OCI-LY3 (cell line): Measurements from ENCODE around the gene PEPD.

Experiments
- H2AFZ ChIP-seq: fragments of 200-600, 300-600 bp; shearing (Covaris generic); 2 replicates; pipeline ENCODE4 v1.6.0; 2014; ENCODE audit warnings: antibody characterized with exemption, low read depth, low read length
- H3K27ac ChIP-seq: fragments of 200-600, 300-600 bp; sonication (generic); 2 replicates; pipeline ENCODE4 v1.5.1; 2014; ENCODE audit warnings: mild to moderate bottlenecking, low read length, moderate library complexity, mixed read lengths
- H3K27me3 ChIP-seq: fragments of 200-600, 300-600 bp; sonication (generic); 2 replicates; pipeline ENCODE4 v1.6.1; 2014; ENCODE audit warnings: low read depth, low read length, mixed read lengths
- H3K36me3 ChIP-seq: fragments of 200-600, 300-600 bp; sonication (generic); replicated peaks from 2 replicates; pipeline ENCODE3; 2014; ENCODE audit warnings: low read depth, low read length, mixed read lengths
- H3K4me1 ChIP-seq: fragments of 300-600, 200-600 bp; sonication (generic); 2 replicates; pipeline ENCODE4 v1.6.1; 2014; ENCODE audit warnings: low read length, mixed read lengths
- H3K4me2 ChIP-seq: fragments of 200-600, 300-600 bp; sonication (generic); 2 replicates; pipeline ENCODE4 v1.6.1; 2014; ENCODE audit warnings: low read length, mixed read lengths
- H3K4me3 ChIP-seq: fragments of 300-600, 200-600 bp; sonication (generic); 2 replicates; pipeline ENCODE4 v1.5.1; 2014; ENCODE audit warnings: antibody characterized with exemption, mild to moderate bottlenecking, low read length, moderate library complexity
- H3K79me2 ChIP-seq: fragments of 300-600, 200-600 bp; shearing (Covaris generic); 2 replicates; pipeline ENCODE4 v1.6.1; 2014; ENCODE audit warnings: mild to moderate bottlenecking, low read length, mixed read lengths
- H3K9ac ChIP-seq: fragments of 300-600, 200-600 bp; shearing (Covaris generic); 2 replicates; pipeline ENCODE4 v1.6.0; 2014; ENCODE audit warnings: mild to moderate bottlenecking, low read length, moderate library complexity
- H3K9me3 ChIP-seq: fragments of 200-600, 300-600 bp; shearing (Covaris generic); 2 replicates; pipeline ENCODE4 v1.6.1; 2014; ENCODE audit warnings: low read length, mixed read lengths; ENCODE audit not compliant: insufficient read depth
- H4K20me1 ChIP-seq: fragments of 200-600, 300-600 bp; sonication (generic); 2 replicates; pipeline ENCODE4 v1.6.1; 2016; ENCODE audit warnings: low read length, mixed read lengths; ENCODE audit not compliant: insufficient read depth
- CTCF ChIP-seq: fragments of 200-600, 300-600 bp; sonication (generic); IDR thresholded peaks from 2 replicates; pipeline ENCODE4 v1.5.1; 2014; ENCODE audit warnings: antibody characterized with exemption, low read length, low read depth
- EZH2phosphoT487 ChIP-seq: fragments of 200-600 bp; shearing (Covaris generic); IDR thresholded peaks from 2 replicates; pipeline ENCODE4 v1.6.1; 2018; ENCODE audit warnings: antibody characterized with exemption, mixed run types, low read depth

PEPD gene

GRCh38 chr19:33499248-33499647 is 22.3 kb downstream of the PEPD start:
- H3K9ac ChIP-seq = no peak overlapping the region
- H2AFZ ChIP-seq = no peak overlapping the region
- TF ChIP-seq CTCF = no peak
- TF ChIP-seq EZH2phosphoT487 = no peak
- H3K79me2 ChIP-seq = no peaks in the 10 kb centered on the region
- H3K27me3 ChIP-seq = no peaks in the 10 kb centered on the region
- H3K4me3 ChIP-seq = no peak overlapping the region
- no peaks in the 10 kb centered on the region for H3K4me1 ChIP-seq
- H3K27ac ChIP-seq = no peak overlapping the region
- H3K4me2 ChIP-seq = no peak overlapping the region
- no peaks in the 10 kb centered on the region for H4K20me1 ChIP-seq
- H3K36me3 ChIP-seq = no peaks in the 10 kb centered on the region
- H3K9me3 ChIP-seq = no peaks in the 10 kb centered on the region

- no peak overlapping the region for H3K4me3 ChIP-seq
- no peaks in the 10 kb centered on the region for H3K79me2 ChIP-seq
- no peak overlapping the region for H3K27ac ChIP-seq
- H3K4me1 ChIP-seq = no peaks in the 10 kb centered on the region
- no peak overlapping the region for H3K4me2 ChIP-seq
- no peak overlapping the region for H3K9ac ChIP-seq
- no peaks in the 10 kb centered on the region for H4K20me1 ChIP-seq
- no peaks in the 10 kb centered on the region for H3K27me3 ChIP-seq
- TF ChIP-seq CTCF = no peak
- TF ChIP-seq EZH2phosphoT487 = no peak
- no peaks in the 10 kb centered on the region for H3K36me3 ChIP-seq
- H2AFZ ChIP-seq = no peak overlapping the region
- H3K9me3 ChIP-seq = no peaks in the 10 kb centered on the region
Observed at GRCh38 chr19:33498391-33499000, 23.1 kb downstream of the PEPD start.

- H3K4me3 ChIP-seq = no peak overlapping the region
- H3K27ac ChIP-seq = no peak overlapping the region
- no peak overlapping the region for H3K4me2 ChIP-seq
- H3K9ac ChIP-seq = no peak overlapping the region
- no peaks in the 10 kb centered on the region for H3K36me3 ChIP-seq
- H3K9me3 ChIP-seq = no peaks in the 10 kb centered on the region
- H3K4me1 ChIP-seq = no peaks in the 10 kb centered on the region
- H3K27me3 ChIP-seq = no peaks in the 10 kb centered on the region
- TF ChIP-seq CTCF (no peak), EZH2phosphoT487 (no peak)
- no peak overlapping the region for H2AFZ ChIP-seq
- no peaks in the 10 kb centered on the region; the same call in 1 of the 2 replicates for H4K20me1 ChIP-seq
- no peaks in the 10 kb centered on the region for H3K79me2 ChIP-seq
Observed at GRCh38 chr19:33497778-33498175, 23.8 kb downstream of the PEPD start.

- Histone ChIP-seq H3K4me2 (no peak overlapping the region), H2AFZ (no peak overlapping the region)
Observed at GRCh38 chr19:33497131-33497777, 24.3 kb downstream of the PEPD start.

More at GRCh38 chr19:33497131-33497777, 24.3 kb downstream of the PEPD start:
- no peaks in the 10 kb centered on the region for H3K9me3 ChIP-seq
- H3K27me3 ChIP-seq = no peaks in the 10 kb centered on the region
- no peak for TF ChIP-seq CTCF
- TF ChIP-seq EZH2phosphoT487 = no peak
- H3K27ac ChIP-seq = no peak overlapping the region
- no peaks in the 10 kb centered on the region for H3K36me3 ChIP-seq
- H4K20me1 ChIP-seq = no peaks in the 10 kb centered on the region; the same call in 1 of the 2 replicates
- H3K4me1 ChIP-seq = no peaks in the 10 kb centered on the region
- H3K9ac ChIP-seq = no peak overlapping the region
- H3K4me3 ChIP-seq = no peak overlapping the region
- H3K79me2 ChIP-seq = no peaks in the 10 kb centered on the region
